Right ventricle myocardium superior (tissue), 1 donor: ENCODE measurements around the gene PTPRG. TPM values are rescaled to one million over a fixed set of nuclear protein-coding genes. Genes with fewer than 3 reads are reported as not detected.
"Not testable (repeated sequence)": the region's sequence is repeated elsewhere in the genome, so short reads cannot be mapped to it uniquely, and the experiment has no call there.

Experiments used
- ATAC-seq: fragments of 200-7000 bp; cut with Tn5 transposase; one replicate; pipeline ENCODE4 v1.9.1; 2020; ENCODE audit warnings: mild to moderate bottlenecking; ENCODE audit not compliant: poor library complexity
- DNase-seq: peaks from one replicate; pipeline ENCODE4 v3.0.0-alpha.2; 2020
- intact Hi-C: fragments of 100-400 bp; cut with DNase I; formaldehyde crosslinking; loops from one replicate; pipeline ENCODE4 v1.11.2; 2022
- total RNA-seq: library from RNA; stranded (reverse); fragmentation: NEBNext Ultra II Directional; extraction: Animal tissue kit (Norgen Biotek cat#: 25700); gene quantifications from one replicate; pipeline ENCODE4 v1.2.1, GENCODE V29; 2021
- donor health status: DM: no; HTN: yes; CAD: no; lungs with severe emphysema.

PTPRG gene
- total RNA-seq, 1 donor from 2014 or later: 29.7 TPM

DNA sequence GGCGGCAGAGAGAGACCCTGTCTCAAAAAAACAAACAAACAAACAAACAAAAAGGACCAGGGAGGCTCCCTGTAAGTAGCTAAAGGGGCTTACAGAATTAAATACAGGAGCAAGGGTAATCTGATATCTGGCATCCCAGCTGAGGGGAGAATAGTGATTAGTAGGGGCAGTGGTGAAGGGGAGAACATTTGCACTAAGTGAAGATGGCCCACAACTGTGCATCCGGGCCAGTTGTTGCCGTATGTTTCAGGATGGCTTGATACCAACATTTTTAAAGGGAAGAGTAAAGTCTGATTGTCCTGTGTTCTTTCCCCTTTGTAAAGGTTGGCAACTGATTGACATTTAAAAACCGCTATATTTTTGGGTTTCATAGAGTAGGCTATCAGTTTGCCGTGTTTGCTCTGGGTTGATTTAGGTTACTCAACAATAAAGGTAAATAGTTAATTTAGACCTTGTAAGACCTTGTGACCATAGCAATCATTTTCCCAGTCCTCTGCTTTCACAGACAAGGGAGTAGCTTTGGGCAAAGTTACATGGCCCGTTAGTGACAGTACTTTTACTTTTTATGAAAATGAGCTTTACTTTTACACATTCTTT is 167.8 kb downstream of the PTPRG start:
- no peak for ATAC-seq
- DNase-seq: no peak
- intact Hi-C loops: no loop called here

DNA sequence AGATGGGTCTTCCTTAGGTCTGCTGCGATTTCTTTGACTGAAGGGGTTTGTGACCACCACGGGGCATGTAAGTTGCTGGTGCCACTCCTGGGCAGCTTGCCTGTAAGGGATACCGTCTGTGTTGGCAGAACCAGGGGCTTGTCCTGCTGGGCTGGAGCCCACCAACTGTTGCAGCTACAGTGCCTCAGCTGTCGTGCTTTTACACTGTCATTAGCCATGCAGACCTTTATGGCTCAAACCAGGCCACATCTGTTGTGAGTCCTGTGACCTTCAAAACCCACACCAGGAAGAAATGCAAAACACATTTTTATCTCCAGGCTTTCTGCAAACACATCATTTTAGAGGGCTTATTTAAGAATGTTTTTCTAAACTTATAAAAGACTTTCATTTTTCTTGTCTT is 168.7 kb downstream of the PTPRG start:
- DNase-seq: no peak
- intact Hi-C loops: no loop called here
- no peak for ATAC-seq

DNA sequence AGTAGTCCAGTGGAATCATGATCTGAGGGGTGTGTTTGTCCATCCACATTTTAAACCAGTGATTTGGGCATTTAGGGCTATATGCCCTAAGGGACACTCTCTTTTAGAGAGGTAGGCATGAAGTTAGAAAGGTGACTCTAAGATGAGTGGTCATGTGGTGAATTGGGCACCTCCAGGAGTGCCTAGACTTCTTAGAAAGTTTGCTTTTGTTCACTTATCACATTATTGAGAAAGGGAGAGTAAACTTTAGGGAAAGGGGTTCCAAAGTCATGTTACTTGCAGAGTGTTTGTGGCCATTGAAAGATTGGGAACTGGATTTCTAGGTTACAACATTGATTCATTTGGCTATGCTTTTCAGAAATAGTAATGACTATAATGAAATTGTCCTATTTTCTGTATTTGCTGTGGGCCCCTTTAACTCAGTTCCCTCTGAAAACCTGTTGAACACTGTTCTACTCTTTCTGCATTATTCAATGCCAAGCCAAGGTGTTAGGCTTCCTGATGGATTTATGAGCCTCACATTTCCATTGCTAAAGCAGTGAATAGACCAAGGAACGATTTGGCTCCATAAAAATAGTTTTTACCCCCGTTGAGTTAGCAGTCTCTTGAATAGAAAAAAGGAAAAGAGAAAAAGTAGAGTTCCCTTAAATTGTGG is 169.3 kb downstream of the PTPRG start:
- ATAC-seq (no peak), DNase-seq (no peak)
- intact Hi-C loops: no loop called here

DNA sequence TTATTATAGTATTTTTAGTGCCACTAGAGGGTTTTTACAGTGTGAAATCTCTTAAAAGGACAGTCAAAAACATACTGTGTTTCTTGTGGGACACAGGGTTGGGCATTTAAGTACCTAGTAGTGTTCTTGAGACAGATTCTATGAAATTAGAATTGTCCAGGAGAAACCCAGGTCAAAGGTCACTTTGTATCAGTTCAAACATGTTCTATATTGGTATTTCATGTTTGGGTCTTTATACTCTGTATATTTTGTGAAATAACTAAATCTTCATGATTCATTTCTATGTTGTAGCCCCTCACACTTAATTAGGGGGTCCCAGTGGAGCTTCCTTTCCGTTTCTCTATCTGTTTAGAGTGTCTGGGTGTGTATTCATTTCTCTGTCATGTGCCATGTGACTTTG is 171.6 kb downstream of the PTPRG start:
- intact Hi-C loops: no loop called here
- DNase-seq (no peak), ATAC-seq (no peak)

DNA sequence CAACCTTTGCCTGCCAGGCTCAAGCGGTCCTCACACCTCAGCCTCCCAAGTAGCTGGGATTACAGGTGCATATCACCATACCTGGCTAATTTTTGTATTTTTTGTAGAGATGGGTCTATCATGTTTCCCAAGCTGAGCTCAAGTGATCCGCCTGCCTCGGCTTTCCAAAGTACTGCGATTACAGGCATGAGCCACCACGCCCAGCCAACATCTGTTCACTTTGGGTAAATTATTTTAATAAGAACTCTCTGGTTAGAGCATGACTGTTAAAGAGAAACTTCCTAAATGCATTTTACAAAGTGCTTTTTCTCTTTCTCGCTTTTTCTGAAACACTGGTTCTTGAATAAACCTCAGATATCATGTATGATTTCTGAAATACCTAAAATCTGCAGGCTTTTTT is 172.5 kb downstream of the PTPRG start:
- DNase-seq: no peak
- intact Hi-C loops: no loop called here
- ATAC-seq: peak; percentile 63

DNA sequence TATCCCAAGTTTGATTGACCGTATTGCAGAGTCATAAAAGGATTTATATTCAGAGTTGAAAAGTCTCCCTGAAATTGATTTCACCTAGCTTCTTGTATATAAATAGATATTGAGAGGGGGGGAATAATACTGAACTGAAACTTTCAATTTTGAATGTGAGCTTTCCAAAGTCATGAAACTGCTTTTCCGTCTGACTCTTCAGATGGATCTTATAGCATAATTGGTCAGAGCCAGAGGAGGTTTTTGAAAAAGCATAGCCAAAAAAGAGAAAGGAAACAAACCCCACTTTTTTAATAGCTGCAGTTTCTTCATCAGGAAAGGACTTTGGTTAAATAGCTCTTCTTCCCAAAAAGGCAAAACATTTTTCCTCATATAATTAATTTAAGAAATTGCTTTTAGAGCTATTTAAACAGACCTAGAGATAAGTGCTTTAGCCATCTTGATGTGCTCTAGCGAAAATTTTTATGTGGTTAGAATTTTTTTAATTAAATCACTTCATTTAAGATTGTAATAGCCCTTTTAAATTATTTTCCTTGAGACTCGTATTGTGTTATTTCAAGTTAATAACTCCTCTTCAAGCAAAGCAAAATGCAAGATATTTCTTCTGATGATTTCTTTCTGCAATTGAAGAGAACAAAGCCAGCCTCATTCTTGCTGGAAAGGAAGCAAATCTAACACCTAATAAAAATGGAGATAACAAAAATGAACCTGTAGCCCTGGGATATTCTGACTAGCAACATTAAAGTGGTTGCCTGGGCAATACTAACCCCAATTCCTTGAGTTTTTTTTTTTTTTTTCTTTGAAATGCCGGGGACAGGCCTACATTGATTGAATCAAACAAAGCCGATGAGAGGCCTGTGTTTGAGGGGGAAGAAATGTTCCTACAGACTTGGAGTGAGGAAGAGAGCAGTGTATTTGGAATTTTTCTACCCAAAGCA is 173.6 kb downstream of the PTPRG start:
- ATAC-seq (no peak), DNase-seq (no peak)
- intact Hi-C loops: no loop called here

DNA sequence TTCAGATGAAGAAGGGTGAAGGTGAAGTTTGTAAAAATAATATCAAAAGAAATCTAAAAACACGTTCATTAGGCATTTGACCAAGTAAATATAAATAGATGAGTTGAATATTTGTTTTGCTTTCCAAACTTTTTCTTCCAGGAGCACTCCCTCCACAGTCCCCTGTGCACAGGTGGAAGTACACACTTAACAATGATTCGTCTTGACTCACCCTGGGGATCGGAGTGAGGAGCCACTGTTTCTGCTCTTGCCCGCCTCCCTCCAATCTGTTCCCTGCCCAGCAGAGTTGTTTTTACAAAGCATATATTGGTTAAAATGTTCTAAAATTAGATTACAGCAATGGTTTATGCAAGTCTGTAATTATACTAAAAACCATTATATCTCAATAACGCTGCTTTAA is 175.1 kb downstream of the PTPRG start:
- intact Hi-C loops: no loop called here
- DNase-seq (no peak), ATAC-seq (no peak)

DNA sequence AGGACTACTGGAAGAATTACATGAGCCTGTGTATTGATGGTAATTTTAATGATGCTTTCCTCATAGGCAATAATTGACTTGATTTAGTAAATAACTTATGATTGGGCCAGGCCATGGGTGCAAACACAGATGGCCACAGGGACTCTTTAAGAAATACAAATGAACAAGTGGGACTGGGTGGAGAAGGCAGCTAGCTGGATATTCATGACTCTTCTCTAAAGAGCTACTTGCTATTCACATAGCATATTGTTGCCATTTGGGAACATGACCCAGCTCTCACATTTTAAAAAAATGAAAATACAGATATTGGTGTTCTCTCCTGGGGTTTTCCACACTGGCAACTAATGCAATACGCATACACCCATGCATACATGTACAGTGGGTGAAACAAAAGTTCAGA is 178.3 kb downstream of the PTPRG start:
- DNase-seq (no peak), ATAC-seq (no peak)
- intact Hi-C loops: no loop called here

DNA sequence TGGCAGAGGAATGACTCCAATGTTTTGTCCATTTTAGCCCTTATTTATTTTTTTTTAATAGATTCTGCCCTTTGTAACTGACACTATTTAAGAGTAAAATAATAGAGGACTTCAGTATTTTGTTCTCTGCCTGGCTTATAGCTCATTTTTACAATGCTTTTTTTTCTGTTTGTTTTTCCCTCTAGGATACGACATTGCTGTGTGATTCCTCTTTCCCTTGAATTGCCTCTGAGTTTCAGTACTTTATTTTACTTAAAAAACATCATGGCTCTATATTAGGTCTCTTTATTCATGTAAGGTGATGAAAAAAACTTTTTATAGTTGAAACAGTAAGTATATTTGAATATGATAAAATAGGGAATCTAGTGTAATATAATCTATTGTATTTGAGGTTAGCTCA is 179.1 kb downstream of the PTPRG start:
- intact Hi-C loops: no loop called here
- DNase-seq: no peak
- ATAC-seq: no peak

DNA sequence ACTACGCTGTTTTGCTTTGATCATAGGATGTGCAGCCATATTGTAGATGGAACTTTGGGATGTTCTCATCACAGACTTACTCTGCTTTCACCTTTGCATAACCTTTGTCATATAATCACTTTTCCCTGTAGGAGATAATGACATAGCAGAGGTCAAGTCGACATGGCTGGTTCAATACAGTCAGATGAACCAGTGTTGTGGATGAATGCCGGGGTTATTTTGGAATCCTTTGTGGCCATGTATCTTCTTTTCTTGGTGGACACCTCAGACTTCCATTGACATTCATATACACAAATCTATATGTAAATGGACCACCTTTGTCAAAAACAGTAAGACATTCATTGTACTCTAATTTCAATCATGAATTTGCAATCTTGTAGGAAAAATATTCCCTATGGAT is 180.2 kb downstream of the PTPRG start:
- ATAC-seq: no peak
- intact Hi-C loops: no loop called here
- no peak for DNase-seq

DNA sequence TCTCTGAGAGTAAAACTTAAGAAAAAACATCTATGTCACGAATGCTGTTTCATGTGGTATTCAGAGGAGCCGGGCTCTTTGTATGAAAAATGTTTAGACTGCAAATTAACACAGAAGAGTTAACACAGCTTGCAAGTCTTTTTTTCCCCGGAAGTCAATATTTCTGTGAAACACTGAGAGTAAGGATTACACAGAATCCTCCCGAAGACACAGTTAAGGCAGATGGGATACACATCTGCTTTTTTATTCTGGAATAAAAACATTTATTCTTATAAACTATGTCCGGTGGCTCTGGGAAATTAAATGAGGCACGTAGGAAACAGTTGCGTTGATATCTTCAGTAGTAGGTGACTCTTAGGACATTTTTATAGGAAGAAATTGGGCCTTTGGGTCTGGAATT is 180.6 kb downstream of the PTPRG start:
- DNase-seq (no peak), ATAC-seq (no peak)
- intact Hi-C loops: no loop called here

DNA sequence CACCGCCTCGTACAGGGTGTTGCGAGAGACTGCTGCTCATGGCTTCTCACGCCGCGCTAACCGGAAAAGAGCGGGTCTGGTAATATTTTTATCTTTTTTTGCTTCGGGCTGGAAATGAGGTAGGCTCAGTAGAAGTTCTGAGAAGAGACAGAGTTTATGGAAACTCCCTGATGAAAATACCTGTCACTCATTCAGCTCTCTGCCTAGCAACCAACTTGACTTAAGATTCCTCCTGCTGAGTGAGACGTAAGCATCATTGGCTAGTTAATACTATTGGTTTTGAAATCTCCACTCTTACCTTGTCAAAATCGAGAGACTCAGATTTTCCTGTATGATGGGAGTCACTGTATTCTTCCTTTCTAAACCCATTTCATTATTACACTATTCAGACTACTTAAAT is 181.7 kb downstream of the PTPRG start:
- ATAC-seq (no peak), DNase-seq (no peak)
- intact Hi-C loops: no loop called here

DNA sequence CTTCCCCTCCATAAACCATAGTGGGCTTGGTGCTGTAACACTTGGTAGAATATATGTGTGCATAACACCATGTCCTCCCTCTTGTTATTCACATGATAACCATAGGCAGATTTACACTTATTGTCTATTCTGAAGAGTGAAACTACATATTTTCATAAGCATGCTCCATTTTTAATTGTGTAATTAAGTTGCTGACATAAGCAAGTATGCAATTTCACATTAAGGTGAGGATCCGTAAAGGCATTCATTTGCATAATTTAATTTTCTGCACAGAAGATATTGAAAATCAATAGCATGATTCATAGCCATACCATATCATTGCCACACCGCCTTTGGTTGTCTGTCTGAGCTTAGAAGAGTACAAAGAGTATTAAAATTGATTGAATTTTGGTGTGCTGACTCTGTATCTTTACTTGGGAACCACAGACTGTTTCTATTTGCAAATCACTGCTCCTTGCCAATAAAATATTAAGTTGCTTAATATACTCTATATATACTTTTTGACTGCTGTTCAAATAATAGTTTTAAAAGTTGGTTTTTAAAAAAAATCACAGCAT is 182.4 kb downstream of the PTPRG start:
- DNase-seq (no peak), ATAC-seq (no peak)
- intact Hi-C loops: no loop called here

DNA sequence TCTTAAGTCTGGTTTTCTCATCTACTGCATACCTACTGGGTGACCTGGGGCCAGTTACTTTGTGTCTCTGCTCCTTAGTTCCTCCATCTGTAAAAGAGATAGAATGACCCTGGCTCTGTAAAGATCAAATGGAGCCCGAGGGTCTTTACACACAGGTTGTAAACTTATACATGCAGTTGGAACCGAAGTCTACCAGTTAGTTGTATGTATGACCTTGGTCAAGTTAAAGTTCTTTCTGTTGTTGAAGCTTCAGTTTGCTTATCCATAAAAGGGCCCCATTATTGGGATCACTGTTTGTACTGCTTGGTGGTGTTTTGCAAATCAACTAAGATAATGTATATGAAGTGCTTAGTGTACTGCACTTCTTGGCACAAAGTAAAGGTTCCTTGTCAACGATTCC is 186.9 kb downstream of the PTPRG start:
- intact Hi-C loops: no loop called here
- DNase-seq: no peak
- no peak for ATAC-seq

DNA sequence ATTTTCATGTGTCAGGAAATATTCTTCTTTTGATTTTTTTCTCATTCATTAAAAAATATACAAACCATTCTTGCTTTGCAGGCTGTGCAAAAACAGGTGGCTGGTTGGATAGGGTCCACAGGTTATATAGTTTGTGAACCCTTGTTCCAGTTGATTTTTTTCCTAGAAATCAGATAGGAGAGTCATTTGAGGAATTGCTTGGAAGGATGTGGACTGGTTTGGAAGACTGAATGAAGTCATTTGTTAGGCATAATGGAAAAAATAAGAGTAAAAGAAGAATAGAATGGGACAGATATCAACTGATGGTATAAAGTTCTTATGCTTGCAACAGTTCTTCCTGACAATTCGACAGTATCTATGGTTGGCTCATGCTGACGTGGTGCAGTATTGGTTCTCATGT is 189.4 kb downstream of the PTPRG start:
- ATAC-seq (no peak), DNase-seq (no peak)
- intact Hi-C loops: no loop called here

DNA sequence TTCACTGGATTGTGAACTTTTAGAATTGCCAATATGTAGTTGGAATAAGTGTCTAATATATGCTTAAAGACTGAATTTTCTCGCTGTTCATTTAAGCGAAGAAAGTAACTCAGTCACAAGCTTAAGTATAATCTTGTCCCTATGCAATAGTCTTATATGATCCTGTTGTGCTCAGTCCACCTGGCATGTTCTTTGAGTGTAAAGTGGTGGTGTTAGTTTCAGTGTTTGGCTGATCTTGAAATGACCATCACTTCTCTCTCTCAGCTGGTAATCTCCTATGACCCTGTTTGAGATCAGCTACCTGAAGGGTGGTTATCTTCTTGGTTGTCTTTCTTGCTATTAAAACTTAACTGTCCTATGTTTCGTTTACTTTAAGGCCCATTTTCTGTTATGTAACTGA is 197.5 kb downstream of the PTPRG start:
- ATAC-seq (no peak), DNase-seq (no peak)
- intact Hi-C loops: no loop called here

DNA sequence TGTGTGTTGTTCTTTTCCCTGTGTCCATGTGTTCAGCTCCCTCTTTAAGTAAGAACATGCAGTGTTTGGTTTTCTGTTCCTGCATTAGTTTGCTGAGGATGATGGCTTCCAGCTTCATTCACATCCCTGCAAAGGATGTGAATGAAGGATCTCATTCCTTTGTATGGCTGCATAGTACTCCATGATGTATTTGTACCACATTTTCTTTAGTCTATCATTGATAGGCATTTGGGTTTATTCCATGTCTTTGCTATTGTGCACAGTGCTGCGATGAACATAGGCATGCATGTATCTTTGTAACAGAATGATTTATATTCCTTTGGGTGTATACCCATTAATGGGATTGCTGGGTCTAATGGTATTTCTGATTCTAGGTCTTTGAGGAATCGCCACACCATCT is 199.4 kb downstream of the PTPRG start:
- DNase-seq, intact Hi-C loops, ATAC-seq: not testable (repeated sequence)

DNA sequence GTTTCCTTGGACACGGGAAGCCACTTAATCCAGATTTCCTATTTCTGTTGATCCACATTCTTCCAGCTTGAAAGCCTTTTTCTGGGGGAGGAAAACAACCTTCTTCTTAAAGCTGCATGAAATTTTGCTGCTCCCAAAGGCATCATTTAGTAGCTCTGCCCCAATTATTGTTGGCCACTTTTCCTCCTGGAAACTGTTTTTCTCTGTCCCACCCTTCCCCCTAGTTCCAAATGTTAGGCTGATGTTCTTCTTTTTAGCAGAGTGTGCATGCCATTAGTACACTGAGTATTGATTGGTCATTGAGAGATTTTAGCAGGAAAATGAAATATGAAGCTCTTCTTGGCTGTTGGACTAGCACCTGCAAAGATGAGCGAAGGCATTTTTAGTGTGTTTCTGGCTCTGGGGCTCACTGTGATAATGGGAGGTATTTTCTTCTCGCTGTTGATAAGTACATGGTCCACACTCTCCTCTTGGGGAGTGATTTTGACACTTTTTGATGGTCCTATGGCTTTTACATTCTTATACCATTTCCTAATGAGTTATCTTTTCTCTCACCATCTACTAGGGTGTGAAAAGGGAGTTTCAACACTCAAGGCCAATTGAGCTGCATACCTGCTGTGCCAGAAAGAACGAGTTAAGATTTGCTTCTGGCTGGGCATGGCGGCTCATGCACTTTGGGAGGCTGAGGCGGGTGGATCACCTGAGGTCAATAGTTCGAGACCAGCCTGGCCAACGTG is 200.5 kb downstream of the PTPRG start:
- DNase-seq (no peak), ATAC-seq (peak; percentile 18)
- intact Hi-C loops: no loop called here
